Activated naive CD4-positive, alpha-beta T cell treated with anti-CD3 and anti-CD28 coated beads, Interleukin-2, amount 50 U/mL, for 72 hours (primary cell): ENCODE results near the gene BCL11B. TPM values are rescaled to one million over a fixed set of nuclear protein-coding genes. Genes with fewer than 3 reads are reported as not detected.
A peak's percentile ranks its signal among the peaks of the same experiment; 100 is the strongest.
"Not testable (repeated sequence)": the region's sequence is repeated elsewhere in the genome, so short reads cannot be mapped to it uniquely, and the experiment has no call there.

Experiments
- ATAC-seq, 2 donors: fragments of 150-1000 bp; cut with Tn5 transposase; 2 replicates each; pipeline ENCODE4 v1.10.0; 2021; ENCODE audit warnings: mild to moderate bottlenecking in 2 of 2, moderate library complexity in 2 of 2
- DNase-seq, 2 donors: peaks; one replicate each; pipeline ENCODE4 v3.0.0; 2021 to 2022; ENCODE audit warnings: low spot score in 2 of 2
- H3K27ac Mint-ChIP-seq, 2 donors: one replicate each; pipeline ENCODE4 v1.8.0; 2022; ENCODE audit warnings: mild to moderate bottlenecking in 2 of 2, mixed read lengths in 2 of 2
- H3K36me3 Mint-ChIP-seq, 2 donors: one replicate each; pipeline ENCODE4 v1.8.0; 2022; ENCODE audit warnings: mixed read lengths in 2 of 2
- H3K9me3 Mint-ChIP-seq, 2 donors: one replicate each; pipeline ENCODE4 v1.8.0; 2022; ENCODE audit warnings: mixed read lengths in 2 of 2
- total RNA-seq, 2 donors: library from RNA; stranded (reverse); gene quantifications; one replicate each; pipeline ENCODE4 v1.2.3, GENCODE V29; 2022

BCL11B gene
- total RNA-seq, 2 donors from 2014 or later = 57.8 to 65.7 TPM

DNA sequence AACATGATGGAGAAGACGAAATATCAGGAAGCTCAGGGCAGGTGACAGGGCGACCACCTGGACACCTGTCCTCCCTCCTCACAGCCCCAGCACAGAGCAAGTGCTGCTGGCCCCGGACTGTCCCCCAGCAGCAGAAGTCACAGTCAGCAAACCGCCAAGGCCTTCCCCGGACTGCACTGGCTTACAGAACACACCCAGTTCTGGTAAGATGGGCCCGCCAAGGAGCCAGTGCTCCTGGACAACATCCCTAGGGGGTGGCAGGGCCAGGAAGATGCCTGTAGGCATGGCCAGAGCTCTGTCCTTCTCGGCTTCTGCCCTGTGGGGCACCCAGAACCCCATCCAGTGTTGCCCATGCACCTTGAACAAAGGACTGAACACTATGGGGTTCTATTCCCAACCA, 77.9 kb downstream of the BCL11B start:
- no peak for ATAC-seq
- Mint-ChIP-seq H3K9me3 (no peaks in the 10 kb centered on the region), H3K36me3 (peaks cover 8 to 31% of the 10 kb centered on the region in 2 donors), H3K27ac (peak overlapping the region; percentile 90 to 95)
- peak in 1 of 2 donors; percentile 55 for DNase-seq

DNA sequence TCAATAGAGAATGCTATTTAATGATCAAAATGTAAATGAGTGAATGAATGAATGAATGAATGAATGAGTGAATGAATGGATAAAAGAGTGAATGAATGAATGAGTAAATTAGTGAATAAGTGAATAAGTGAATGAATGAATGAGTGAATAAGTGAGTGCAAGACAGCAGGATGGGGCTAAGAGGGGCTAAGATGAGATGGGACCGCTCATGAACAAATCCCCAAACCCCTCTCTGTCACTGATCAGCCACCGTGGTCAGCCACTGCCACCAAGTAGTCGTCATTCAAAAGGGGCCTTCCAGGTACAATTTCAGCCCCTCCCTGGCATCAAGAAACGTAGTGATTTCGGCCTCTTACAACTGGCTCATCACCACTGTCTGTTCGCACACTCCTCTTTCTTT, 79.2 kb downstream of the BCL11B start:
- ATAC-seq = no peak

DNA sequence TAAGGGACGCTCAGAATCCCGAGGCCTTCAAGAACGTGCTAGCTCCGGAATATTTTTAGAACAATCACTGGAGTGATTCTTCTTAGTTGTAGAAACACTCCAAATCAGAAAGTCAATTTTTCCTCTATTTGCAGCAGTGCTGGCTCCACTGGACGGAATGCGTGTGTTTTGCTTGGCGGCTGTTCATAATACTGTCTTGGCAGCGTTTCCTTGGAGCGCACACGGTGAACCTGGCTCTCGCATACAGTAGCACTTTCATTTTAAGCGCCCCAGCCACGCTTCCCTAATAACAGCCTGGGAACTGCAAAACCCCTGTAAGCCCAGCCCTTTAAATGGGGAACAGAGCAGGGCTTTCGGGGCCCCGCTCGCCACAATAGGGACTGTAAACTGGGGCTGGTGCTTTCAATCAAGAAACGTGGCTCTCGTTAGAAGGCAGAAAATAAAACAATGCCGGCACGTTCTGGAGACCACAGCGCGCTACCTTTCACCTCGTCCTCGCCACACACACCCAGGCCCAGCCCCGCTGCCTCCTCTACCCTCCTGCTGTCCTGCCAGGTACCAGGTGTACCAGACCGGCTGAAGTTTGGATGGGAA, 79.9 kb downstream of the BCL11B start:
- DNase-seq (peak in 1 of 2 donors; percentile 56), ATAC-seq (no peak)
- Mint-ChIP-seq H3K27ac (peak overlapping the region; percentile 90 to 95), H3K36me3 (peaks cover 0 to 36% of the 10 kb centered on the region in 2 donors), H3K9me3 (no peaks in the 10 kb centered on the region)

More for the DNA sequence above, 79.2 kb downstream of the BCL11B start:
- DNase-seq = peak in 1 of 2 donors; percentile 45
- Mint-ChIP-seq H3K9me3 (no peaks in the 10 kb centered on the region), H3K27ac (peak overlapping the region; percentile 90 to 95), H3K36me3 (peaks cover 0 to 29% of the 10 kb centered on the region in 2 donors)

DNA sequence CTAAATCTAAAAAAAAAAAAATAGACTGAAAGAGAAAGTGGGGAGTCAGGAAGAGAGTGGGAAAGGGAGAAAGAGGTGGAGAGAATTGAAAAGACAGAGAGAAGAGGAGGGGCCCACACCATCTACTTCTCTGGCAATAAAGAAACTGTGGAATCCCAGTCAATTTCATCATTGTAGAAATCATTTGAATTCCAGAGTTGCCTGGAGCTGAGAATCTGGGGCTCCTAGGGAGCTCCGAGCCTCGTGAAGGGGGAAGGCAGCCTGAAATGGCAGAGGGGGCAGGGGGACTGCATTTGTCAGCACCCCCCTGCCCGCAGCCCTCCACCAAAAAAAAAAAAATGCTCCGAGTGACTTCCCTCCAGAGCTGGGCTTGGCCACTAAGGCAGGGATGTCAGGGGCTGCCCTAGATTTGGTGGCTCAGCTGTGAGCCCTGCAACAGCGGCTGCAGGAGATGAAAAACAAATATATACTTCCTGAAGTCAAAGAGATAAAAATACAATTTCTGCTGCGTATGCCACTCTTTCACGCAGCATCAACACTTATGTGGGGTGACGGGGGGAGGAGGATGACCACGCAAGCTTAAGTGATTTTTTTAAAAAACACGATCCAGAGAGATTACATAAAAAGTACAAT, 80.5 kb downstream of the BCL11B start:
- ATAC-seq (no peak), DNase-seq (peak in 1 of 2 donors; percentile 50)
- no peaks in the 10 kb centered on the region for H3K9me3 Mint-ChIP-seq
- peak overlapping the region; percentile 90 to 97 for H3K27ac Mint-ChIP-seq
- peaks cover 0 to 41% of the 10 kb centered on the region in 2 donors for H3K36me3 Mint-ChIP-seq

DNA sequence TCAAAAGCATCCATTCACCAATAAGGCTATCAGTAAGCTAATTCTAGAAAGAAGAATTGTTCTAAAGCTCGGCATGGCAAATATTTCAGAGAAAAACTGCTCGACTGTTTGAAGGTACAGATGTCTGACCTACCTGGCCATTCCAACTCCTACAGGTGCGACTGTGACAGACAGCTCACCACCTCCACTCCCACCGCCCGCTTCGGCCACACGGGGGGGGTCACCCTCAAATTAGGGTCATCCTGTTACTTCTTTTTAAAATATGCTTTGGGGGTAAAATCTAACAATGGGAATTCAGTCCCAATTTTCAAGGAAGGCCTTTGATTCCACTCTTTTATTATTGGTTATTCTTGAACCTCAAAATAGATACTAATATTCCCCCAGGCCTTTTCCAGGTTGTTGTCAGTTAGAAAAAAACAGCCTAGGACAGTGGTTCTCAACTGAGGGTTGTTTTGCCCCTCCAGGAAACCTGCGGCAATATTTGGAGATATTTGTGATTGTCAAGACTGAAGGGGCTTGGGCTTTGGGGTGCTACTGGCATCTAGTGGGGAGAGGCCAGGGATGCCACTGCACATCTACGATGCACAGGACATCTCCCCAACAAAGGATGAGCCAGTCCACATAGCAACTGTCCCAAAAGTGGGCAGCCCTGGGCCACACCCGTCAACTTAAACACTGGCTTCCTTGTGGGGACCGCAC, 81.2 kb downstream of the BCL11B start:
- Mint-ChIP-seq H3K36me3 (peaks cover 6 to 48% of the 10 kb centered on the region in 2 donors), H3K9me3 (no peaks in the 10 kb centered on the region), H3K27ac (peak overlapping the region; percentile 90 to 97)
- peak in 1 of 2 donors; percentile 57 for DNase-seq
- peak in 1 of 2 donors; percentile 33 for ATAC-seq

DNA sequence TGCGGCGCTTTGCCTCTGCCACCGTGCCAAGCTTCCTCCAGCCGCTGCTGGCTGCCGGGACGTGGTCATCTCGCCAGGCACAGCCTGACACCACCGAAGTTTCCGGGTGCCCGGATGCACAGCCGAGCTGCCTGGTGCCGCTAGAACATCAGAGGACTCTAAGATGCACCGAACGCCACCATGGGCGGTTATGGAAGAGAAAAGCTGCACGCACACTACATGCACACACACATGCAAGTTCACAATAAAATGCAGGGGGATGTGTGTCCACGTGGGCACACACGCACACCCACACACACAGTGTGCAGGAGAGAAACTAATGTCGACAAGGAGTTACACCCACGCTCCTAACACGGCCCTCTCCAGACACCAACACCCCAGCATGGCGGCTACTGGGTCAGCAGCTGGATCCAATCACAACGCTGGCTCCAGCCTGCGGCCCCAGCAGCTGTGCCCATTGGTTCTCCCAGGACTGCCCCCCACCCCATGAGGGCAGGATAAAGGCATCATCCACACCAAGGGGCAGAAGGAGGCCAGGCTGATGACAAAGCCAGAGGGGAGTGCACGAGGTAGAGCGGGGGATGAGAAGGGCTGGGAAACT, 82.7 kb downstream of the BCL11B start:
- H3K9me3 Mint-ChIP-seq = no peaks in the 10 kb centered on the region
- ATAC-seq = peak; percentile 26 to 29
- peak in 1 of 2 donors; percentile 71 for DNase-seq
- H3K27ac Mint-ChIP-seq = peak overlapping the region; percentile 88 to 97
- H3K36me3 Mint-ChIP-seq = peaks cover 9 to 54% of the 10 kb centered on the region in 2 donors

DNA sequence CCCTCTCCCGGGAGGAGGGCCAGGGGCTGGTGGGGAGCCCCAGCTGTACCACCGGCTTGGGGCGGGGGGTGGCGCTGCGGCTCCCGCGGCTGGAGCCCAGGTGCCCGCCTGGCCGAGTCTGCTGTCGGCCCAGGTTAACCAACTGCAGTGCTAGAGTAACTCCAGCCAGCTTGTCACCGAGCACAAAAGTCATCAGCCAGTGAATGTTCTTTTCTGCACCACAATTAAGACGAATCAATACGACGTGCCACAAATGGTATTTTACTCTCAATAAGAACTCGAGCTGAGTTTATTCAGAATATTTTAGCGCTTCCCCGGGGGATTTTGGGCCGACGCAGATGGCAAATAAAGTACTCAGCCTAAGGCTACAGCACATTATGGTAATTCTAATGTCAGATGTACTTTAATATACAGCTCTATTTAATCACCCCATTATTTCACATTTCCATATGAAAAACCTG, 83.2 kb downstream of the BCL11B start:
- peaks cover 13 to 59% of the 10 kb centered on the region in 2 donors for H3K36me3 Mint-ChIP-seq

DNA sequence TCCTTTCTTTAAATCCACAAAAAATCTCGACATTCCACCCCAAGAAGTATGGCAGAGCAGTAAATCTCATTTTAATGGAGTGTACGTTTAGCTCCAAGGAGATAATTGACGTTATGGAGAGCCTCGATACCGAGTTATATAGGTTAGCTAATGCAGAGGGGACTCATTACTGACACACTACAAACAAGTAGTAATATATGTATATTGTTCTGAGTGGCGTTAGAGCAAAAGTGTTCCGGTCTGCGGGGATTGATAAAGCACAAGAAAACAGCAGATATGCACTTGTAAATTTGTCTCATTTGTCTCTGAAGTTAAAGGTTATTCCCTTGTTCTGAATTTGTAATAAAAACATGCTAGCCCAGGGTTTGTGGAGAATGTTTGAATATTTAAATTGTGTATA, 84.1 kb downstream of the BCL11B start:
- Mint-ChIP-seq H3K36me3 (peaks cover 22 to 63% of the 10 kb centered on the region in 2 donors), H3K9me3 (no peaks in the 10 kb centered on the region), H3K27ac (peak overlapping the region; percentile 88 to 97)
- ATAC-seq (peak; percentile 24 to 66), DNase-seq (peak in 1 of 2 donors; percentile 1)

More for the DNA sequence above, 83.2 kb downstream of the BCL11B start:
- DNase-seq (peak in 1 of 2 donors; percentile 60), ATAC-seq (peak; percentile 15 to 29)
- peak overlapping the region; percentile 88 to 97 for H3K27ac Mint-ChIP-seq
- no peaks in the 10 kb centered on the region for H3K9me3 Mint-ChIP-seq

DNA sequence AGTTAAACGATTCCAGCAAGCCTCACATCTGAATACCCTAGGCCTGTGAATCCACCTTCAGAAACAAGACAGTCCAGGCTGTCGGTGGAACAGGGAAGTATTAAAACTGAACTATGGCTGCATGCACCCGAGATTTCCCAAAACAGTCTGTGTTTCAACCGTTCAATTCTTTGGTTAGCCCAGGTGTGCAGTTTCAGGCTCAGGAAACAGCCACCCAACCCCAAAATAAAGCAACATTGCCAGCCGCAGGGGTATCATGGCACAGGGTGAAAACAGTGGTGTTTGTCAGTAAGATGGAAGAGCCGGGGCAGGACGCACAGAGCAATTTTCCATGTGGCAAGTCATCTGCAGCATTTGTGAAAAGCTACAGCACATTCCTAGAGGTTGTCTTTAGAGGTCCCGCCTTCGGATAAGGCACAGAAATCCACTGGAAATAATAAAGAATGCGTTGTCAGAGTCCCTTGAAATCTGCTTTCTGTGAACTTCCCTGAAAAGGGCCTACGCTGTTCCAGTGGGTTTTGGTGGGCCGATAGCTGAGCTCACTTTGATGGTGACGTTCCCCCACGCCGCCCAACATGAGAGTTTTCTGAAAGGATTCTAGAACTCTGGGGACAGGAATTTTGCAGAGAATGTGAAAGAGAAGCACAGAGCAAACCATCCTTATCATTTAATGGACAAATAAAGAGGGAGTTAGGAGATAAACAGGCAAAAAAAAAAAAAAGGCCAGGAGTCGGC, 84.9 kb downstream of the BCL11B start:
- ATAC-seq = no peak
- Mint-ChIP-seq H3K9me3 (no peaks in the 10 kb centered on the region), H3K27ac (peak overlapping the region; percentile 88 to 97), H3K36me3 (peaks cover 24 to 62% of the 10 kb centered on the region in 2 donors)
- peak in 1 of 2 donors; percentile 55 for DNase-seq

DNA sequence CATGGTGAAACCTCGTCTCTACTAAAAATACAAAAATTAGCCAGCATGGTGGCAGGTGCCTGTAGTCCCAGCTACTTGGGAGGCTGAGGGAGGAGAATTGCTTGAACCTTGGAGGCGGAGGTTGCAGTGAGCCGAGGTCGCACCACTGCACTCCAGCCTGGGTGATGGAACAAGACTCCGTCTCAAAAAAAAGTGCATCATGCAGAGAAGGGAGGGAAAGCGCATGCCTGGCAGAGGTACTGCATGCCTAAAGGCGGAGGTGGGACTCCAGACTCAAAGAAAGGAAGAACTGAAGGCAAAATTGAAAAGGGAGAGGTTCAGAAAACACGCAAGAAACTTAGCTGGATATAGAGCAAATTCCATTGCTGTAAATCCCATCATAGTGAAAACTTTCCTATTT, 85.7 kb downstream of the BCL11B start:
- peaks cover 24 to 61% of the 10 kb centered on the region in 2 donors for H3K36me3 Mint-ChIP-seq
- not testable (repeated sequence) for H3K9me3 Mint-ChIP-seq, ATAC-seq, DNase-seq
- H3K27ac Mint-ChIP-seq = peak overlapping the region; percentile 88 to 97

DNA sequence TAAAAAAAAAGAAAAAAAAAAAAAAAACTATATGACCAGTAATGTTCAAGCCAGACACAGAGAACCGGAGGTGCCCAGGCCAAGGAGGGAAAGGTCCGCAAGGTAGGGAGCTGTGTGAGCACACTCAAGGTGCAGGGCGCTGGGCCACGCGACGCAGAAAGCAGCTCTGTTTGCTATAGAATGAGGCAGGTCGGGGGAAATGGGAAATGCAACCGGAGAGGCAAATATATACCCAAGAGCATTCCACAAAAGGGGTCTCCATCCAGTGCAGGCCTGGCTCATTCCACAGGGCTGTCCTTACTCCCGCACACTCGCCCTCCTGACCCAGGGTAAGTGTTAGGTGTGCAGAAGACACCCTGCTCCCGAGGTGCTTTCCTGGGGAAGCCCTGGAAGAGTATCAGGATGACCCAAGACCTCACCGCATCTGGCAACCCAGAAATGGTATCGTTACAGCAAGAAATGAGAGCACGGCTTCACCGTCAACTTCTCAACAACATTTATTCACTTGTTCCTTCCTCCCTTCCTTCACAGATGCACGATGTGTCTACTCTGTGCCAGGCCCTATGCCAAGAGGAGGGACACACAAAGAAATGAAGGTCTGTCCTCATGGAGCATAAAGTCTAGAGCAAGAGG, 86.4 kb downstream of the BCL11B start:
- ATAC-seq (peak; percentile 1 to 54), DNase-seq (peak in 1 of 2 donors; percentile 65)
- Mint-ChIP-seq H3K9me3 (no peaks in the 10 kb centered on the region), H3K27ac (peak overlapping the region; percentile 88 to 97), H3K36me3 (peaks cover 24 to 61% of the 10 kb centered on the region in 2 donors)

DNA sequence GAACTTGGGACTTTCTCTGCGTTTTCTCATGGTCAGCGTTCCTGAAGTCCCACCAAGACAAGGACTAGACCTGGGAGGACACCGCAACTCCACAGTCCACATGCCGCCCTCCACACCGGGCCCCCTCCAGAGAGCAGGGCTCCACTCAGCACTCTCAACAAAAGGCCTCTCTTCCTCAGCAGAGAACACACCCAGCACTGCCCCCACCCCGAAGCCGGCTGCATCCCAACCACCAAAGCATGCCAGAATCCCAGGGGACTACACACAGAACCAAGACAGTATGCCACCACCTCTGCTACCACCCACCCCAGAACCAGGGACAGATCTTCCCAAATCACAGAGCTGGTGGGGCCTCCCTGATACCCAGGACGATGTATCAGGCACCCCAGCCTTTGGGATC, 88.3 kb downstream of the BCL11B start:
- Mint-ChIP-seq H3K27ac (peak overlapping the region; percentile 88 to 97), H3K9me3 (no peaks in the 10 kb centered on the region), H3K36me3 (peaks cover 29 to 69% of the 10 kb centered on the region in 2 donors)
- ATAC-seq (no peak), DNase-seq (peak in 1 of 2 donors; percentile 41)

DNA sequence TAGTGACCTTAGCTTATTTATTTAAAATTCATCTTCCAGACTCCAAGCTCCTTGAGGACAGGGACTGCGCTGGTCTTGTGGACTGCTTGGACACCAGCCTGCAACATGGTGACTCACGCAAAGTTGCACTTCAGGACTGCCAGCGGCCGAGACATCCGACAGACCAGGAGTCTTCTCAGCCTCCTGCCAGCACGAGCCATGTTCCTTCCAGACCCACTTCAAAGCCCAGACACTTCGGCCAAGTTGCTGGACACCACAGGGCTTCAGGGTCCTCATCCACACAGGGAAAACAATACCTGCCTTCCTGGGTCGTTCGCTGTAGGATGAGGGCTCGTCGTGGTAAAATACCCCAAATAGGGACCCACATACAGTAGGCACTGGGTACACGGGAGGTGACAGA, 88.7 kb downstream of the BCL11B start:
- Mint-ChIP-seq H3K36me3 (peaks cover 29 to 73% of the 10 kb centered on the region in 2 donors), H3K9me3 (no peaks in the 10 kb centered on the region), H3K27ac (peak overlapping the region; percentile 88 to 97)
- ATAC-seq (no peak), DNase-seq (peak in 1 of 2 donors; percentile 49)

DNA sequence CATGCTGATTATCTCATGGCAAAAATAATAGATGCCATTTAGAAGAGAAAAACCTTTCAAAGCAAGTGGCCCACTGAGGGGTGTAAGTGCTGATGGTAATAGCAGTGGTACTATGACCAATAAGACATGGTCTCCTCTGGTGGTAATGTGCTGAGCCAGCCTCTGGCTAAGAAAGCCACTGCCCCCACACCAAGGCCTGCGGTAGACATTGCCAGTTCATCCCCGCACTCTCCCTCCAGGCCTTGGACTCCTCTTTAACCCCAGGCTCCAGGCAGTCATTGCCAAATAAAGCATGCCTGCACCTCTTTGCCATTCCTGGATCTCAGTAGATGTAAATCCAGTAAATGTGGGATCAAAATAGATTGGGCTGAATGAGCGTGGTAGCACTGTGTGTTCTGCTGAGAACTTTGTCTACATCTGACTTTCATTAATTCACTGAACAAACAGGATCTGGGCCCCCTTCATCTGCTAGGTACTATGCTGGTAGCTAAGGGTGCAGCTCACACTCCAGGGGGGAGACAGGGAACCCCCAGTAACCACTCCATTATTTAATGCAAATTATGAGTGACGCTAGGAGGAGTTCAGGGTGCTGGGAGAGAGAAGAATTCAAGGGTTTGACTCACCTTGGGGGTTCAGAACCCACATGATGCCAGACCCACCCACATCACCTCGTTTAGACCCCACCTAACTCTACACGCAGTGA, 89.3 kb downstream of the BCL11B start:
- peak; percentile 14 to 24 for ATAC-seq
- peak in 1 of 2 donors; percentile 52 for DNase-seq
- Mint-ChIP-seq H3K36me3 (peaks cover 32 to 75% of the 10 kb centered on the region in 2 donors), H3K27ac (peak overlapping the region; percentile 88 to 97), H3K9me3 (no peaks in the 10 kb centered on the region)
